ENCODE measurements around the gene EEF2KMT. TPM values are rescaled to one million over a fixed set of nuclear protein-coding genes. Genes with fewer than 3 reads are reported as not detected.
A peak's percentile ranks its signal among the peaks of the same experiment; 100 is the strongest.
"Not testable (repeated sequence)": the region's sequence is repeated elsewhere in the genome, so short reads cannot be mapped to it uniquely, and the experiment has no call there.

EEF2KMT gene
- total and polyA plus RNA-seq, 2 of the 13 experiments (the other 11 are each of a cell fraction or from before 2014, with no cell fraction given) = 10.7 to 26.9 TPM

DNA sequence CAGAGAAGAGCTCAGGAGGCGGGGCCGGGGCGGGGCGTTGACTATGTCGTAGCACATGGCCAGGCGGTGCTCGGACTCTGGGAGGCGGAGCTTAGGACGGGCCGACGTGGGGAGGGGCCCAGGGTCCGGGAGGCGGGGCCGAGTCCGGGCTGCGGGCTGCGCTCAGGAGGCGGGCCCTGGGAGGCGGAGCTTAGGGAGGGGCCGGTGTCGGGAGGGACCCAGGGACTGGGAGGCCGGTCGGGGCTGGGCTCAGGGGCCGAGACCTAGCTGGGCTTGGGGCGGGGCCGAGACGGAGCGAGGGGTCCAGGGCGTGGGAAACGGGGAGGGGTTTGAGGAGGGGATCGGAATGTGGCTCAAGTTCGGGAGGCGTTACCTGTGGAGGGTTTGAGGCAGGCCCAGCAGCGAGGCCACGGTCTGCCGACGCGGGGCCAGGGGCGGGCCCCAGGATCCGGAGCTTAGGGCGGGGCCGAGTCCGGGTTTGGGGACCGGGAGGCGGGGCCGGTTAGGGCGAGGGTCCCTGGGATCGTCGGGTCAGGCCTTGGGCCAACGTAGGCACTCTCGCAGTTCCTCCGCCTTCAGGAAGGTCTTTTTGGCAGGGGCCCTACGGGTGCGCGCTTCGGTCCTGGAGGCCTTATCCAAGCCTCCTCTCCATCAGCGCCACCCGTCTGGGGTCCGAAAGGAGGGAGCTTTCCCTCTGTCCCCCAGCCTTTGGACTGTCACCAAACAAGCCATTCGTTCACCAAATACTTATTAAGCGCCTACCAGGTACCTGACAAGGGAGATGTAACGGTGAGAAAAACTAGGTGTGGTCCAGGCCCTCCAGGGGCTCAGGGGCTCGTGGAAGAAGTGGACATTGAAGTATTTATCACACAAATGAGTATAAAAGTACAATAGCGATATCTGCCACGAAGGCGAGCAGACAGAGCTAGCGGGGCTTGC is 895 bp upstream of the EEF2KMT start (continued):
- TF ChIP-seq HNF1B (CRISPR knock-in tag; IDR thresholded peaks at IDR 0.05) (peak; percentile 66), MAX (IDR thresholded peaks at IDR 0.05) (0 out of 2 replicates have a peak, but pooled peaks have one; percentile 38), PHF8 (CRISPR knock-in tag; IDR thresholded peaks at IDR 0.05) (peak; percentile 72), ZNF552 (CRISPR knock-in tag; IDR thresholded peaks at IDR 0.05; ENCODE audit: borderline replicate concordance) (peak; percentile 68; the same call in 1 of the 2 replicates), ZSCAN31 (CRISPR knock-in tag; IDR thresholded peaks at IDR 0.05; ENCODE audit: low read depth) (peak; percentile 63; the same call in 1 of the 2 replicates), ZBTB7A (CRISPR knock-in tag; IDR thresholded peaks at IDR 0.05) (peak; percentile 61; the same call in 1 of the 2 replicates), PHF21A (CRISPR knock-in tag; IDR thresholded peaks at IDR 0.05) (0 out of 2 replicates have a peak, but pooled peaks have one; percentile 43), TBX2 (CRISPR knock-in tag; IDR thresholded peaks at IDR 0.05; ENCODE audit: borderline replicate concordance) (peak; percentile 67), ZNF121 (CRISPR knock-in tag; IDR thresholded peaks at IDR 0.05) (peak; percentile 73), TAF1 (CRISPR knock-in tag; IDR thresholded peaks at IDR 0.05) (peak; percentile 33; the same call in 1 of the 2 replicates), TCF12 (CRISPR knock-in tag; IDR thresholded peaks at IDR 0.05) (peak; percentile 62; the same call in 1 of the 2 replicates), YEATS4 (CRISPR knock-in tag; IDR thresholded peaks at IDR 0.05; ENCODE audit: borderline replicate concordance) (peak; percentile 61; the same call in 1 of the 2 replicates), PITX1 (CRISPR knock-in tag; IDR thresholded peaks at IDR 0.05) (peak; percentile 72), ZNF777 (CRISPR knock-in tag; IDR thresholded peaks at IDR 0.05) (peak; percentile 74), ERF (CRISPR knock-in tag; IDR thresholded peaks at IDR 0.05) (0 out of 2 replicates have a peak, but pooled peaks have one; percentile 28), SP5 (CRISPR knock-in tag; IDR thresholded peaks at IDR 0.05; ENCODE audit: borderline replicate concordance, low read depth) (peak; percentile 67), HNF4A (CRISPR knock-in tag; IDR thresholded peaks at IDR 0.05) (0 out of 2 replicates have a peak, but pooled peaks have one; percentile 11), ZNF788 (CRISPR knock-in tag; IDR thresholded peaks at IDR 0.05; ENCODE audit: borderline replicate concordance) (peak; percentile 54; the same call in 1 of the 2 replicates)
- TF ChIP-seq, protein P1, sequence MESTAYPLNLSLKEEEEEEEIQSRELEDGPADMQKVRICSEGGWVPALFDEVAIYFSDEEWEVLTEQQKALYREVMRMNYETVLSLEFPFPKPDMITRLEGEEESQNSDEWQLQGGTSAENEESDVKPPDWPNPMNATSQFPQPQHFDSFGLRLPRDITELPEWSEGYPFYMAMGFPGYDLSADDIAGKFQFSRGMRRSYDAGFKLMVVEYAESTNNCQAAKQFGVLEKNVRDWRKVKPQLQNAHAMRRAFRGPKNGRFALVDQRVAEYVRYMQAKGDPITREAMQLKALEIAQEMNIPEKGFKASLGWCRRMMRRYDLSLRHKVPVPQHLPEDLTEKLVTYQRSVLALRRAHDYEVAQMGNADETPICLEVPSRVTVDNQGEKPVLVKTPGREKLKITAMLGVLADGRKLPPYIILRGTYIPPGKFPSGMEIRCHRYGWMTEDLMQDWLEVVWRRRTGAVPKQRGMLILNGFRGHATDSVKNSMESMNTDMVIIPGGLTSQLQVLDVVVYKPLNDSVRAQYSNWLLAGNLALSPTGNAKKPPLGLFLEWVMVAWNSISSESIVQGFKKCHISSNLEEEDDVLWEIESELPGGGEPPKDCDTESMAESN (CRISPR knock-in tag; conservative IDR thresholded peaks at IDR 0.05) = 0 out of 2 replicates have a peak, but pooled peaks have one; percentile 33
- not testable (repeated sequence) for TF ChIP-seq TCF12 (IDR thresholded peaks at IDR 0.05)
- TF ChIP-seq, protein P2, sequence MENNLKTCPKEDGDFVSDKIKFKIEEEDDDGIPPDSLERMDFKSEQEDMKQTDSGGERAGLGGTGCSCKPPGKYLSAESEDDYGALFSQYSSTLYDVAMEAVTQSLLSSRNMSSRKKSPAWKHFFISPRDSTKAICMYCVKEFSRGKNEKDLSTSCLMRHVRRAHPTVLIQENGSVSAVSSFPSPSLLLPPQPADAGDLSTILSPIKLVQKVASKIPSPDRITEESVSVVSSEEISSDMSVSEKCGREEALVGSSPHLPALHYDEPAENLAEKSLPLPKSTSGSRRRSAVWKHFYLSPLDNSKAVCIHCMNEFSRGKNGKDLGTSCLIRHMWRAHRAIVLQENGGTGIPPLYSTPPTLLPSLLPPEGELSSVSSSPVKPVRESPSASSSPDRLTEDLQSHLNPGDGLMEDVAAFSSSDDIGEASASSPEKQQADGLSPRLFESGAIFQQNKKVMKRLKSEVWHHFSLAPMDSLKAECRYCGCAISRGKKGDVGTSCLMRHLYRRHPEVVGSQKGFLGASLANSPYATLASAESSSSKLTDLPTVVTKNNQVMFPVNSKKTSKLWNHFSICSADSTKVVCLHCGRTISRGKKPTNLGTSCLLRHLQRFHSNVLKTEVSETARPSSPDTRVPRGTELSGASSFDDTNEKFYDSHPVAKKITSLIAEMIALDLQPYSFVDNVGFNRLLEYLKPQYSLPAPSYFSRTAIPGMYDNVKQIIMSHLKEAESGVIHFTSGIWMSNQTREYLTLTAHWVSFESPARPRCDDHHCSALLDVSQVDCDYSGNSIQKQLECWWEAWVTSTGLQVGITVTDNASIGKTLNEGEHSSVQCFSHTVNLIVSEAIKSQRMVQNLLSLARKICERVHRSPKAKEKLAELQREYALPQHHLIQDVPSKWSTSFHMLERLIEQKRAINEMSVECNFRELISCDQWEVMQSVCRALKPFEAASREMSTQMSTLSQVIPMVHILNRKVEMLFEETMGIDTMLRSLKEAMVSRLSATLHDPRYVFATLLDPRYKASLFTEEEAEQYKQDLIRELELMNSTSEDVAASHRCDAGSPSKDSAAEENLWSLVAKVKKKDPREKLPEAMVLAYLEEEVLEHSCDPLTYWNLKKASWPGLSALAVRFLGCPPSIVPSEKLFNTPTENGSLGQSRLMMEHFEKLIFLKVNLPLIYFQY (CRISPR knock-in tag; IDR thresholded peaks at IDR 0.05; ENCODE audit: borderline replicate concordance) = 0 out of 2 replicates have a peak, but pooled peaks have one; percentile 67
